Endothelial cell (in vitro differentiated cells): ENCODE data around the gene JDP2. TPM values are rescaled to one million over a fixed set of nuclear protein-coding genes. Genes with fewer than 3 reads are reported as not detected.

Source experiments
- DNase-seq: peaks from one replicate; pipeline ENCODE4 v3.0.0; 2021; ENCODE audit warnings: low spot score
- H3K27ac Mint-ChIP-seq: one replicate; pipeline ENCODE4 v1.8.0; 2021; ENCODE audit warnings: mixed read lengths, inconsistent platforms; ENCODE audit not compliant: unreplicated experiment
- H3K27me3 Mint-ChIP-seq: one replicate; pipeline ENCODE4 v1.8.0; 2021; ENCODE audit warnings: mild to moderate bottlenecking, moderate library complexity, mixed read lengths, inconsistent platforms; ENCODE audit not compliant: unreplicated experiment
- H3K36me3 Mint-ChIP-seq: one replicate; pipeline ENCODE4 v1.8.0; 2021; ENCODE audit warnings: mild to moderate bottlenecking, low read depth, mixed read lengths, inconsistent platforms; ENCODE audit not compliant: unreplicated experiment
- H3K4me1 Mint-ChIP-seq: one replicate; pipeline ENCODE4 v1.8.0; 2021; ENCODE audit warnings: mild to moderate bottlenecking, mixed read lengths, inconsistent platforms; ENCODE audit not compliant: unreplicated experiment
- H3K4me3 Mint-ChIP-seq: one replicate; pipeline ENCODE4 v1.8.0; 2021; ENCODE audit warnings: mild to moderate bottlenecking, mixed read lengths, inconsistent platforms; ENCODE audit not compliant: unreplicated experiment
- H3K9me3 Mint-ChIP-seq: one replicate; pipeline ENCODE4 v1.8.0; 2021; ENCODE audit warnings: mixed read lengths, inconsistent platforms; ENCODE audit not compliant: unreplicated experiment
- CTCF ChIP-seq: fragments of 200-600 bp; sonication (generic); IDR thresholded peaks from one replicate; pipeline ENCODE4 v1.5.0; 2021; ENCODE audit warnings: antibody characterized with exemption; ENCODE audit not compliant: unreplicated experiment
- total RNA-seq: library from RNA; stranded (reverse); fragmentation: NEBNext Ultra II Directional; extraction: Animal tissue kit (Norgen Biotek cat#: 25700); gene quantifications from one replicate; pipeline ENCODE4 v1.2.1, GENCODE V29; 2021; ENCODE audit not compliant: unreplicated experiment

JDP2 gene
- total RNA-seq, 1 donor from 2014 or later, result 5.1 TPM

- DNase-seq, result no peak
- H3K4me3 Mint-ChIP-seq, result peak overlapping the region; percentile 32
- H3K9me3 Mint-ChIP-seq, result no peaks in the 10 kb centered on the region
- no peak for TF ChIP-seq CTCF
- peaks cover 9% of the 10 kb centered on the region for H3K4me1 Mint-ChIP-seq
- peaks cover 14% of the 10 kb centered on the region for H3K27me3 Mint-ChIP-seq
- no peaks in the 10 kb centered on the region for H3K36me3 Mint-ChIP-seq
- no peak overlapping the region for H3K27ac Mint-ChIP-seq
Observed at GRCh38 chr14:75426332-75427125, 1.3 kb upstream of the JDP2 start.

GRCh38 chr14:75427126-75427481, 718 bp upstream of the JDP2 start:
- no peak overlapping the region for H3K27ac Mint-ChIP-seq
- peaks cover 14% of the 10 kb centered on the region for H3K27me3 Mint-ChIP-seq
- no peak for DNase-seq
- no peak for TF ChIP-seq CTCF
- H3K4me3 Mint-ChIP-seq, result peak overlapping the region; percentile 32
- no peaks in the 10 kb centered on the region for H3K36me3 Mint-ChIP-seq
- H3K9me3 Mint-ChIP-seq, result no peaks in the 10 kb centered on the region
- H3K4me1 Mint-ChIP-seq, result peaks cover 9% of the 10 kb centered on the region

GRCh38 chr14:75428230-75429104, 645 bp downstream of the JDP2 start:
- Mint-ChIP-seq H3K36me3 (no peaks in the 10 kb centered on the region), H3K4me1 (peaks cover 9% of the 10 kb centered on the region), H3K27me3 (peaks cover 14% of the 10 kb centered on the region), H3K4me3 (peak overlapping the region; percentile 80), H3K9me3 (no peaks in the 10 kb centered on the region), H3K27ac (no peak overlapping the region)
- peak; percentile 9 for DNase-seq
- no peak for TF ChIP-seq CTCF

GRCh38 chr14:75429562-75429961, 1.7 kb downstream of the JDP2 start:
- DNase-seq, result no peak
- Mint-ChIP-seq H3K36me3 (peaks cover 3% of the 10 kb centered on the region), H3K27ac (no peak overlapping the region), H3K27me3 (peaks cover 14% of the 10 kb centered on the region), H3K4me3 (no peak overlapping the region), H3K9me3 (no peaks in the 10 kb centered on the region), H3K4me1 (peaks cover 9% of the 10 kb centered on the region)
- TF ChIP-seq CTCF, result no peak

GRCh38 chr14:75430116-75430515, 2.3 kb downstream of the JDP2 start:
- H3K4me1 Mint-ChIP-seq, result peaks cover 9% of the 10 kb centered on the region
- no peak overlapping the region for H3K4me3 Mint-ChIP-seq
- no peak overlapping the region for H3K27ac Mint-ChIP-seq
- DNase-seq, result no peak
- H3K27me3 Mint-ChIP-seq, result peaks cover 14% of the 10 kb centered on the region
- H3K36me3 Mint-ChIP-seq, result peaks cover 3% of the 10 kb centered on the region
- H3K9me3 Mint-ChIP-seq, result no peaks in the 10 kb centered on the region
- TF ChIP-seq CTCF, result no peak
